Activated CD8-positive, alpha-beta memory T cell treated with anti-CD3 and anti-CD28 coated beads, Interleukin-2, amount 50 U/mL, for 4 hours (primary cell): ENCODE data around the gene RSRC1.
"Not testable (repeated sequence)": the region's sequence is repeated elsewhere in the genome, so short reads cannot be mapped to it uniquely, and the experiment has no call there.

Experiments used
- DNase-seq: peaks from one replicate; pipeline ENCODE4 v3.0.0-alpha.2; 2020

Gene RSRC1

DNA sequence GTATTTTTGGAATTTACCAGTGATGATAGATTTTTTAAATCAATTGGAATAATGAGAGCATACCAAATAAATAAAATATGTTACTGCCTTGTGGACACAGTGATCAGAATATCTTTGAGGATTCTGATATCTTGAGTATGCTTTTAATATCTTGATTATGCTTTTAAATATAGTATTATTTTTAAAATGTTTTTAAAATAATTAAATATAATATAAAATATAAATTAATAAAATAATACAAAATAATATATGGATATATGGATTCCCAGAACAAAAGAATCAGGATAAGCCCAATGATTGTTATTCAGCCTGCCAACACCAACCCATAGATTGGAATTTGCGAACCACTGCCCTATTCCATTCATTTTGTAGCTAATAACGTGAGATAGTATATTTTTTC, 369.2 kb downstream of the RSRC1 start:
- DNase-seq = no peak

DNA sequence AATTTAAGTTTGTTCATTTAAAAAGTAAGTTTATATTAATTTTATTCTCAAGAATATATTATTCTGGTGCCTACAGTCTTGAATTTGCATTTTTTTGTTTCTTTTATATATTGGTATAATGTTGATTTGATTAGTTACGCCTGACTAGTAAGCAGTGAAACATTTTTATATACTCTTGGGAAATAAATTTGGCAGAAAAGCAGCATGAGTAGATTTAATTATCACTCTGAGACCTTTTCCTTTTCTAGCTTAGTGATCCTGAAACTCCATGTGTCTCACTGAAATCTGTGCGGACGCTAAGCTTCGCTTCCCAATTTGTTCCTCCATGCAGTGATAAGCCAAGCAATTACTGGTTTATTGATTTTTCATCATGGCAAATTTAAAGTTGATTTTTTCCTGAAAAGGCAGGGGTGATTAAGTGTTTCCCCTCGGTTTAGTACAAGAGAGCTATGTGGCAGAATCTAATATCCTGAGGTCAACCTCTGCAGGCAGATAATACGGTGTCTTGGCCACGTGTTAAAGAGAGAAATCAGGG, 373.9 kb downstream of the RSRC1 start:
- DNase-seq = no peak

DNA sequence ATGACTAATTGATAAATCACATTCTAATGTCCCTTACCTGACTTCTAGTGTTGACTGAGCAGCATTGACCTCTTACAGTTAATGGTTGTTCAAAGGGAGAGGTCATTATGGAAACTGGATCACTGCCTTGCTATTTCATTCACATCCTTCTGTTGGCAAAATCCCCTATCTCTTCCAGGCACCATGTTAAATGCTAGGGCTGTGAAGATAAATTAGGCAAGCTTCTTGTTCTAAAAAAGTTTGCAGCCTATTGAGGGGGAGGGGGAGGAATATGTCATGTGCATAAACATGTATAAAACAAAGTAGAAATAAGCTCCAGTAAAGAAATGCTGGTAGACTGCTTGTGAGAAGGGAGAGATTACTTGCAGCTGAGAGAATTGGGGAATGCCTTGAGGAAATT, 376.3 kb downstream of the RSRC1 start:
- no peak for DNase-seq

DNA sequence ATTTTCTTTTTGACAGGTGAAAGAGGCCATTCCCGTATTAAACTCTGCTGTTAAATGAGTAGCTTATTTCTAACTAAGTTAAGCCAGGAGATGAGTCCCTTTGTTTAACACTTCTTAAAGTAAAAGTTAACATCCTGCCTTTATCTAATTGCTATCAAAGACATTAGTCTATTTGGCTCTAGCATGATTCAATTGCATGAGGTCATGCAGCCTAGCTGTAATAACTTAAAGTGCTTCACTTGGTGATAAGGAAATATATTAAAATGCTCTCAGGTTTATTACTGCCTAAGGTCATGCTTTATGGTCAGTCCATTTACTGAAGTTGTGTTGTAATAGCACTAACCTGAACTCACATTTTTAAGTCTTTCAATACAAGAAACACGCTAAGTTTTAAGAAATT, 378.8 kb downstream of the RSRC1 start:
- DNase-seq = no peak

DNA sequence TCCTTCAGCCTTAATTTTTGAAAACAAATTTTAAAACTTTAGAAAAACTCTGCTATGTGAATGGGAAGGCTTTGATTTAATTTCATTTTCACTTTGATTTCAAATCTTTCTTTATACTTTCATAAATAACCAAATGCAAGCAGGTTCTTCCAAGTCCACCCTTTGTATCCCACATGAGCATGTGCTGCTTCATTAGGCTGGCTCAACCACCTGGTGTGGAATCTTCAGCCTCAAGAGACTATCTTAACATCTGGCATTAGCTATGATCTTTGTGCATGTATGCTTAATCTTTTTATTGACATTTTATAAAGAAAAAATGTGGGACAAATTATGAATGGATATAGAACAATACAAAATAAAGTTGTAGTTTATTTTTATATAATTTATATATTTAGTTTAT, 379.3 kb downstream of the RSRC1 start:
- DNase-seq = no peak

DNA sequence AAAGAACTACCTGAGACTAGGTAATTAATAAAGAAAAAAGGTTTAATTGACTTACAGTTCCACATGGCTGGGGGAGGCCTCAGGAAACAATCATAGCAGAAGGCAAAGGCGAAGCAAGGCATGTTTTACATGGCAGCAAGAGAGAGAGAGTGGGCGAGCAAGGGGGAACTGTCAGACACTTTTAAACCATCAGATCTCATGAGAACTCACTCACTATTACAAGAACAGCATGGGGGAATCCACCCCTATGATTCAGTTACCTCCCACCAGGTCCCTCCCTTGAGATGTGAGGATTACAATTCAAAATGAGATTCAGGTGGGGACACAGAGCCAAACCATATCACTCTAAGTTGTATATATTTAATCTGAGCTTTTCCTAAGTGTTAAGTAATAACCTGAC, 382.1 kb downstream of the RSRC1 start:
- no peak for DNase-seq

DNA sequence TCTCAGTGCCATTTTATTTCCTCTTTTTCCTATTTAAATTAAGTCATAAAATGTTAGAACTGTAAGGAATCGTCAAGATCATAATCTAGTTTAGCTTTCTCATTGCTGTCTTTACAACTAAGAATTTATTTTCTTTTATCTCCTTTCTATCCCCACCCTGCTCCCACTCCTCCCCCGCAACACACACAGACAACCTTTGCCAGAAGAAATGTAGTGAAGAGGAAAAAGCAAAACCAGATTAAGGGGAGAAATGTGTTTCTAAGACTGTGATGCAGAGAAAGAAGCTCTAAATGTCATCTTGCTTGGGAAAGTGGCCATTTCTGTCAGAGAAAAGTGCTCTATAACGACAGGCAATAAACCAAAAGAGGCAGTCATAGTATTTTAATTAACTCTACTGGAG, 382.8 kb downstream of the RSRC1 start:
- no peak for DNase-seq

DNA sequence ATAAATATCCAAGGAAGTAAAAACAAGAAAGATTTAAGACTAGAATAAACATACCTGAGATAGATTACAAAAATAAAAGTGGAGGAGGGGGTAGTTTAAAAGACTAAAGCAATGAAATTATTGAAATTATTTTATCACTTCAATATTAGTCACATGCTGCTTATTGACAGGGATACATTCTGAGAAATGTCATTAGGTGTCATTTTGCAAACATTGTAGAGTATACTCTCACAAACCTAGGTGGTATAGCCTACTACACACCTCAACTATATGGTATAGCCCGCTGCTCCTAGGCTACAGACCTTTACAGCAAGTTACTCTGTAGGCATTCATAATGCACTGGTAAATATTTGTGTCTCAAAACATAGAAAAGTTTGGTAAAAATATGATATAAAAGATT, 384.0 kb downstream of the RSRC1 start:
- no peak for DNase-seq

DNA sequence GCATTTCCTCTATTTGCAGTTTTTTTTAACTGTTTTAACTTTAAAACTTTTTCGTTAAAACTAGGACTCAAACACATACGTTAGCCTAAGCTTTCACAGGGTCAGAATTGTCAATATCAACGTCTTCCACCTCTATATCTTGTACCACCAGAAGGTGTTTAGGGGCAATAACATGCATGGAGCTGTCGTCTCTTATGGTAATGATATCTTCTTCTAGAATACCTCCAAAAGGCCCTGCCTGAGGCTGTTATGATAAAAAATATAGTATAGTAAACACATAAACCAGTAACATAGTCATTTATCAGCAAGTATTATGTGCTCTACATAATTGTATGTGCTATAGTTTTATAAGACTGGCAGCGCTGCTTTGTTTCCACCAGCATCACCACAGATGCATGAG, 384.8 kb downstream of the RSRC1 start:
- DNase-seq = no peak

DNA sequence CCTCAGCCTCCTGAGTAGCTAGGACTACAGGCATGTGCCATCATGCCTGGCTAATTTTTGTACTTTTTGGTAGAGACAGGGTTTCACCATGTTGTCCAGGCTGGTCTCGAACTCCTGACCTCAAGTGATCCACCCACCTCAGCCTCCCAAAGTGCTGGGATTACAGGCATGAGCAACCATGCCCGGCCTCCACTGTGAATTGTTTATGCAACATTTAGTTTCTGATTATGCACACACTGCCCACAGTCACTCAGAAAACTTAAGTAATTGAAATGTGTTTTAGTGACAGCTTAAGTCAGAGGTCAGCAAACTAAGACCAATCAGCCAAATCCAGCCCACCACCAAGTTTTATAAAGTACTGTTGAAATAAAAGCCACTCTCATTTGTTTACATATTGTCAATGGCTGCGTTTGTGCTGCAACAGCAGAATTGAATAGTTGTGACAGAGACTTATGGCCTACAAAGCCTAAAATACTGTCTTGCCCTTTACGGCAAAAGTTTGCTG, 385.6 kb downstream of the RSRC1 start:
- DNase-seq = not testable (repeated sequence)

DNA sequence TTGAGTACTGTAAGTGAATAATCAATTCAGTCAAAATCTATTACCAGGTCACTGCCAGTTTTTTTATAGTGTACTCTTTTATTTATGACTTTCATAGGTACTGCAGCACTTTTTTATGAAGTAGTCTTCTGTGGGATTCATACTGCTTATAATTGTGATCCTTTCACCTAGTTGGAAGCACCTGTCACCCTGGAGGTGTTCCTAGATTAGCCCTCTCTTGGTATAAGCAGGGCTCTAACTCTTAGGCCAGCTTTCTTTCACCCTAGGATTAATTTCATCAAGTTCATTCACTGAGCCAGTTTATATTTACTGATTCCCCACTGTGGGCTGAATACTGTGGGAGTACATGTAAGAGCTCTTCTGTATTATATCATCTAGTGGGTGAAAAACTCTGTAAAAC, 395.2 kb downstream of the RSRC1 start:
- no peak for DNase-seq

DNA sequence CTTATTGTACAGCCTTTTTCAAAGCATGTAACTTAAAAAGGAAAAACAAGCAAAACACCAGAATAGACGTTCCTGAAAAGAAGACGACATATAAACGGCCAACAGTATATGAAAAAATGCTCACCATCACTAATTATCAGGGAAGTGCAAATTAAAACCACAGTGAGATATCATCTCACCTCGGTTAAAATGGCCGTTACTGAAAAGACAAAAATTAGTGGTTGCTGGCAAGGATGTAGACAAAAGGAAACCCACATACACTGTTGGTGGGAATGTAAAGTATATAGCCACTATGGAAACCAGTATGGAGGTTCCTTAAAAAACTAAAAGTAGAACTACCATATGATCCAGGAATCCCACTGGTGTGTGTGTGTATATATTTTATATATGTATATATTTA, 396.6 kb downstream of the RSRC1 start:
- DNase-seq = no peak

DNA sequence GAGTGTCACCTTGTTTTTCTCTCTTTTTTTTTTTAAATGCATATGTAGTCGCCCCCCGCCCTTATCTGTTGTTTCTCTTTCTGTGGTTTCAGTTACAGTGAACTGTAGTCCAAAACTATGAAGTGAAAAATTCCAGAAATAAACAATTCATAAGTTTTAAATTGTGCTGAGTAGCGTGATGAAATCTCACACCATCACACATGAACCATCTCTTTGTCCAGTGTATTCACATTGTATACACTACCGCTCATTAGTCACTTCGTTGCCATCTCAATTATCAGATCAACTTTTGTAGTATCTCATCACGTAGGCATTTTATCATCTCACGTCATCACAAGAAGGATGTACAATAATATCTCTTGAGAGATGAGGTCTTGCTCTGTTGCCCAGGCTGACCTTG, 398.6 kb downstream of the RSRC1 start:
- no peak for DNase-seq

DNA sequence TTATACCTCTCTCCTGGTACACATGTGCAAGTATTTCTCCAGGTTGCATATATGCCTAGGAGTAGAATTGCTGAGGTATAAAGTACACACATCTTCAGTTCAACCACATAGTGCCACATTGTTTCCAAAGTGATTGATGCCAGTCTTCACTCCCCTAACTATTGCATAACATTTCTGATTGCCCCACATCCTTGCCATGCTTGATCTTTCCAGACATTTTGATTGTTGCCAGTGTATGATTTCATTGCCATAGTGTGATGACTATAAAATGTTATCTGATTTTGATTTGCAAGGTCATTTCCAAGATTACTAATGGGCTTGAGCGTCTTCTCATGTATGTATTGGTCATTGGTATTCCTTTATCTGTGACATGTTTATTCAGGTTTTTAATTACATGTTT, 400.0 kb downstream of the RSRC1 start:
- DNase-seq = no peak

DNA sequence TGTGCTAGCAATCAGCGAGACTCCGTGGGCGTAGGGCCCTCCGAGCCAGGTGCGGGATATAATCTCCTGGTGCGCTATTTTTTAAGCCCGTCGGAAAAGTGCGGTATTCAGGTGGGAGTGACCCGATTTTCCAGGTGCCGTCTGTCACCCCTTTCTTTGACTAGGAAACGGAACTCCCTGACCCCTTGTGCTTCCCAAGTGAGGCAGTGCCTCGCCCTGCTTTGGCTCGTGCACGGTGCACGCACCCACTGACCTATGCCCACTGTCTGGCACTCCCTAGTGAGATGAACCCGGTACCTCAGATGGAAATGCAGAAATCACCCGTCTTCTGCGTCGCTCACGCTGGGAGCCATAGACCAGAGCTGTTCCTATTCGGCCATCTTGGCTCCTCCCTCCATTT, 406.8 kb downstream of the RSRC1 start:
- DNase-seq = not testable (repeated sequence)

DNA sequence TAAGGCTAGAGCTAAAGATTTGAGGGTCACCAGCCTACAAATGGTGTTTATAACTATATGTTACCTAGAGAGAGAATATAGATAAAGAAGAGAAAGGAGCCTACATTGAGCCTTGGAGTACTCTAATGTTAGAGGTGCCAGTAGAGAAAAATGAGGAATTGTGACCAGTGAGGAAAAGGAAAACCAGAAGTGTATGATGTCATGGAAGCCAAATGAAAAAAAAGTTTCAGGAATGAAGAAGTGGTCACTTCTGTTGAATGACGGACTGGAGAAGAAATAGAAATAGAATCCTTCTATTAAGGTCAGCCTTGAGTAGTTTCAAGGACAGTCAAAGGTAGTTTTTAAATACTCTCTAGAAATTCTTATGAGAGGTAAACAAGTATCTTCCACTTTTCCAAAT, 409.9 kb downstream of the RSRC1 start:
- DNase-seq = no peak

DNA sequence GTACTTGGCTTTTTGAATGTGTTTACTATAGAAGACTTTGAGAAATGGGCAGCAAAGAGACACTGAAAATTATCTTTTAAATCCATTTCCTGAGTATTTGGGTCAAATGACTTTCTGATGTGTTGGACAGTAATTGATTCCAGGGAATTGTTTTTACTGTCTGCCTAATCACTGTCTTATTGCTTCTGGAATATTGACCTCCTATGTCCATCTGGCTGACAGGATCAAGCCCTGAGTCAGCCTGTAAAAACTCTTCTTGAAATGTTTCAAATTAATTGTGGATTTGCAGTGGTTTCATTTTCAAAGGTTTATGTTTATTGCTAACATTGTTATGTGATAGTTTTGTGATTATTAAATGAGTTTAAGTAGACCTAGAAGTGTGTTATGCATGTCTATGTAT, 410.5 kb downstream of the RSRC1 start:
- DNase-seq = no peak

DNA sequence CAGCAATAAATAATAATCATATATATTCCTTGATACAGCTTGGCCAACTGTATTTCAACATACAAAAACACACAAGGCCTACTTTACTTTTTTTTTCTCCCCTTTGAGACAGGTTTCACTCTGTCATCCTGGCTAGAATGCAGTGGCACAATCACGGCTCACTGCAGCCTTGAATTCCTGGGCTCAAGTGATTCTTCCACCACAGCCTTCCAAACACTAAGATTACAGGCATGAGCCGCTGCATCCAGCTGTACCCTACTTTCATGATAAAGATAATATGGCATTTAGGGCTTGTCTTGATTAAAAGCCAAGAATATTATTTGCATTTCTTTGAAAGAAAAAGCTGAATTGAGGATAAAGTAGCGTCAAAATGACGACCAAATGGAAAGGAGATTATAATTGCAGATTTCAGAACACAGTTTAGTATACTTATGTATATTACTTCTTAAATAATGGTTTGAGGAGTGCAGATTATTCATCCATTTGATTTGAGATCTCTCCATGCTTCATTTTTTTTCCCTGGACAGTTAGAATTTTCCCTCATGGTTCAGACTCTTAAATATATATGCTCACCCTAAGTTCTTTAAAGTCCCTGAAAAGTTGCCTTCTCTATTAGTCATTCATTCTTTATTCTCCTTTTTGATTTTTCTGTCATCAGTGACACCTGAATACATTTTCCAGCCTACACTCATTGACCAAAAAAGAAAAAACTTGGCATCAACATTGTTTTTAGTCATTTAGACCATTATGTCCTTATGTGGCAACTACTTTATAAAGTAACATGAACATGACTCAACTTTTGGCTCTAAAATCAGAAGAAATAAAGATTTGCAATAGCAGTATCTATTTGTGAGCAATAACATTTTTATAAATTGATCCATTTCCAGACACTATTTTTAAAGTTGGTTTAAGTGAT, 412.6 kb downstream of the RSRC1 start:
- DNase-seq = no peak

DNA sequence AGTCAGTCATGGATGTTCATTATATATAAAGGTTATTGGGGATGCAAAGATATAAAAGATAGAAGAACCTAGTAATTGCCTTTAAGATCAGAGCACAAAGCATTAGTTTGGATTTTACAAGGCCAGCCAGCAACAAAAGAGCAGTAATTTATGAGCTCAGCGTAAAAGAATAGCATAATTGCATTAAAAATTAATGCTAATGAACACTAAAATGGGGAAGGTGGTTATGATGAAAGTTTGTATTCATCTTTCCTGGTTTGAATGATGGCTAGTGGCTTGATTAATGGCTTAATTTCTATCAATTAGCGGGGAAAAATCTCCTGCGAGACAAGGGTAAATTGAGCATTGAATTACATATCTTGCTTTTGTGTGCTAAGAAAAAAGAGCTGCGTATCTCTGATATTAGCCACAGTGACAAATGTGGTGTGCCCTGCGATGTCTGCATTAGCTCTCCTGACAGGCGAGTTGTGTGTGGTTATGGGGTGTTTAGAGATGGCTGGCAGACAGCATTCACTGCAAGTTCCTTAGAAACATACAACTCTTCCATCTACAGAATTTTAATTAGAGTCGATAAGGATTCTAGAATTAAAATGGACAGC, 418.3 kb downstream of the RSRC1 start:
- DNase-seq = no peak

DNA sequence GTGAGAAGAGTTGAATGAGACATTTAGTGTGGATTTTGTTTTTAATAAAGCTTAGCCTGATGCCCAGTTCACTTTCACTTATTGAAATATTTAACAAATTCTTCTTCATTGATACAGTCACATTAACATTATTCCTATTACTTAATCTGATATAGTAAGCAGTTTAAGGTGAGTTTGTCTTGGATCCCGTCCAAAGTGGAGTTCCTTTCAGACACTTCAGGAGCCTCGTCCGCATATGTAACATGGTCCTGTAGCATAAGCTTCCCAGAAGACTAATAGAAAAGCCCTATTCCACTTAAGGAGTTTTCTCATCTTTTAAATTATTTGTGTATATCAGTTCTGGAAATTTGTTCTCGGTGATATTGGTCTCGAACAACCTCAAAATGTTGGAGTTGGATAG, 421.4 kb downstream of the RSRC1 start:
- DNase-seq = no peak

DNA sequence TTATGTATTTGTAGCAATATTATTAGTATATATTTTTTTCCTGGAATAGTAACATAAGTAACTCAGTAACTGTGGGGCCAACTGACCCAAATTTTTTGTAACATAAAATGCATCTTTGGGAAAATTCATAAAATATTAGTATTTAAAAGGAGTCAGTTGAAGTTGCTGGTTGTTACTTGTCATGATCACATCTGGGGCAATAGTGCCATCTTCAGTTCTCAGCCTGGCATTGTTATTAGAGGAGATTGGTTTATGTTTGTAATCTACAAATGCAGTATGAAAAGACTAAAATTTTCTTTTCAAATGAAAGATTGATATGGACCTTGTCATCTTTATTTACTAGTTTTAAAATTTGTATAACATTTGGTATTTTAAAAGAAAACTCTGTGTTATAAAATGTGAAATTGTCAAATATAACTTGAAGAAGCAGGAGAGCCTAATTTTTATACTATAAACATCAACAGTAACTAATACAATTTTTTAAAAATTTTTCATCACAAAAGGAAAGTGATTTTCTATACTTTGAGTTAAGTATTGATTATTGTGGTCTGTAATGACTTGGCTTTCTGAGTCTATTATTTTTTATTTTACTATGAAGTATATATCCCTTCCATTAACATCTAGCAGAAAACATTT, 422.3 kb downstream of the RSRC1 start:
- no peak for DNase-seq

DNA sequence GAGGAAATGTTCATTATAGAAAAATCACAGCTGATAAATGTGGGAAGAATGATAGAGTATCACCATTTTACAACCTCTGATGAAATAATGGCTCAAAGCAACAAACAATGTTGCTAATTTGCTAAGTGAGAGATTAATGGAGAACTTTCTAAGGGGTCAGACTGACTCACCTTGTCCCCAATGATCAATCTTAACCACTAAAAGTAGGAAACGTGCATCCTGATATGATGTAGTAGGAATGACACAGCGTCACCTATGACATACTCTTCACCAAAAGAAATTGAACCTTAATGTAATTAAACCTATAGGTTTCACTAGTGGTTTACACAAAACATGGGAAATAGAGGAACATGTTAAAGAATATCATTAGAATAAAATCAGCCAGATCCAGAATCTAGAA, 426.0 kb downstream of the RSRC1 start:
- DNase-seq = no peak

DNA sequence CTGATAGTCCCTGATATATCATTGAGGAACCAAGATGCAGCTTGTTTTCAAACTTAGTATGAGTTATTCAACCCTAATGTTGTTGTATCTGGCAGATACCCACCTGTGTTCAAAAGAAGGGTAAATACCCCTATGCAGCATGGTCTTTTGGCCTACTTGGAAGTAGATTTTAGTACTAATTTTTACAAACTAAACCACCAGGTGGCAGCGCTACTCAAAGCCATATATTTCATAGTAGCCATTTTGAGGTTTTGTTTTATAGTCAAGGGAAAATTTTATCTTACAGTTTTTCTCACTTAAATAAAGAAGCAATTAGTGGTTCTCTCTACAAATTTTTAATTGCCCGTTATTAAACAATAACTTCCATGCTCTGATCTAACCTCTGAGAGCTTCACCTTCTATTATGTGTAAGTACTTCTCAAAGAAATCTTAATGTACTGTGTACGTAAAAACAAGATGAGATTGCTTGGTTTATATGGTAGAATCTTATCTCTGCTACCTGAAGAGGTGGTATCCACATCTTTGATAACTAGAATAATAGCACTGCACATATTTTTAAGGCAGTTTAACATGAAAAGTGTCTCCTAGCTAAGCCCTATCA, 429.6 kb downstream of the RSRC1 start:
- DNase-seq = peak; percentile 25
